Smooth muscle cell (in vitro differentiated cells): ENCODE results near the gene ARHGEF2. TPM values are rescaled to one million over a fixed set of nuclear protein-coding genes. Genes with fewer than 3 reads are reported as not detected.

ENCODE experiments used
- DNase-seq: peaks from one replicate; lab custom pipeline; 2025; ENCODE audit not compliant: unreplicated experiment; lab: John Stamatoyannopoulos, UW
- H2AFZ ChIP-seq: fragments of 200-600 bp; sonication (generic); 2 replicates; pipeline ENCODE4 v1.6.0; 2016; ENCODE audit warnings: antibody characterized with exemption, low read depth, mild to moderate bottlenecking
- H3F3A ChIP-seq: fragments of 200-600 bp; sonication (generic); 2 replicates; pipeline ENCODE4 v1.6.0; 2017; ENCODE audit warnings: antibody characterized with exemption, low read depth
- H3K27ac ChIP-seq: fragments of 200-600 bp; sonication (generic); 2 replicates; pipeline ENCODE4 v1.5.1; 2016; ENCODE audit warnings: low read depth, mild to moderate bottlenecking
- H3K27me3 ChIP-seq: fragments of 200-600 bp; sonication (generic); 2 replicates; pipeline ENCODE4 v1.6.1; 2016; ENCODE audit warnings: low read depth, mild to moderate bottlenecking
- H3K36me3 ChIP-seq: fragments of 200-600 bp; sonication (generic); 2 replicates; pipeline ENCODE4 v1.5.1; 2016; ENCODE audit warnings: low read depth
- H3K4me1 ChIP-seq: fragments of 200-600 bp; sonication (generic); 2 replicates; pipeline ENCODE4 v1.5.1; 2016; ENCODE audit warnings: low read depth
- H3K4me2 ChIP-seq: fragments of 200-600 bp; sonication (generic); 2 replicates; pipeline ENCODE4 v1.6.0; 2016; ENCODE audit warnings: mild to moderate bottlenecking
- H3K4me3 ChIP-seq: fragments of 200-600 bp; sonication (generic); 2 replicates; pipeline ENCODE4 v1.5.1; 2016; ENCODE audit warnings: mild to moderate bottlenecking
- H3K79me2 ChIP-seq: fragments of 200-600 bp; sonication (generic); 2 replicates; pipeline ENCODE4 v1.6.0; 2016; ENCODE audit warnings: low read depth, mild to moderate bottlenecking
- H3K9ac ChIP-seq: fragments of 200-600 bp; sonication (generic); 2 replicates; pipeline ENCODE4 v1.6.0; 2016; ENCODE audit warnings: low read depth
- H3K9me3 ChIP-seq: fragments of 200-600 bp; sonication (generic); replicated peaks from 2 replicates; pipeline ENCODE4 v1.5.1; 2016; ENCODE audit warnings: low read depth
- H4K20me1 ChIP-seq: fragments of 200-600 bp; sonication (generic); 2 replicates; pipeline ENCODE4 v1.6.0; 2016; ENCODE audit warnings: low read depth
- WGBS: methylation state at CpG from one replicate; pipeline ENCODE4 v1.1.7; 2016; ENCODE audit warnings: low lambda C conversion rate; 5-methylcytosine and 5-hydroxymethylcytosine counted together
- polyA plus RNA-seq: library from polyadenylated mRNA; unstranded; fragments of >200 nt; fragmentation: Nextera tagmentation; extraction: Ambion mirVana; gene quantifications from 2 replicates; pipeline ENCODE4 v1.2.1, GENCODE V29; 2016
- total RNA-seq: library from RNA; depleted of rRNA; stranded (reverse); fragments of >200 nt; gene quantifications from 2 replicates; pipeline ENCODE4 v1.2.3, GENCODE V29; 2014
- TF ChIP-seq, protein P1 (sequence below): fragments of 200-600 bp; sonication (generic); IDR thresholded peaks from 2 replicates; pipeline ENCODE4 v1.5.1; 2017; ENCODE audit warnings: borderline replicate concordance, mild to moderate bottlenecking, antibody characterized with exemption; ENCODE audit not compliant: insufficient read depth, poor library complexity, severe bottlenecking

Gene ARHGEF2
- total and polyA plus RNA-seq, 2 experiments from 2014 or later, result 21.0 to 30.2 TPM

DNA sequence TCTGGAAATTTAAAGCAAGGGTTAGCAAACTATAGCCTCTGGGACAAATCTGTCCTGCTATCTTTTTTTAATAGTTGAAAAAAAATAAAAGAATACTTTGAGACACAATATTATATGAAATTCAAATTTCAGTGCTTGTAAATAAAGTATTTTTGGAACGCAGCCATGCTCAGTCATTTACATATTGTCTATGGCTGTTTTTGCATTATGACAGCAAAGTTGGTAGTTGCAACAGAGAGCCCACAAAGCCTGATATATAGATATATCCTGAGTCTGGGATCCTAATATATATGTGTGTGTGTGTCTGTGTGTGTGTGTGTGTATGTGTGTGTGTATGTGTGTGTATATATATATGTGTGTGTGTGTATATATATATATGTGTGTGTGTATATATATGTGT lies 21.6 kb upstream of the ARHGEF2 start:
- Histone ChIP-seq H2AFZ (no peak overlapping the region), H3F3A (no peaks in the 10 kb centered on the region), H4K20me1 (no peaks in the 10 kb centered on the region), H3K36me3 (no peaks in the 10 kb centered on the region), H3K9me3 (no peaks in the 10 kb centered on the region), H3K27me3 (no peaks in the 10 kb centered on the region), H3K27ac (no peak overlapping the region), H3K4me2 (no peak overlapping the region), H3K79me2 (no peaks in the 10 kb centered on the region), H3K9ac (no peak overlapping the region), H3K4me1 (no peaks in the 10 kb centered on the region), H3K4me3 (no peak overlapping the region)
- no peak for DNase-seq
- TF ChIP-seq, protein P1, sequence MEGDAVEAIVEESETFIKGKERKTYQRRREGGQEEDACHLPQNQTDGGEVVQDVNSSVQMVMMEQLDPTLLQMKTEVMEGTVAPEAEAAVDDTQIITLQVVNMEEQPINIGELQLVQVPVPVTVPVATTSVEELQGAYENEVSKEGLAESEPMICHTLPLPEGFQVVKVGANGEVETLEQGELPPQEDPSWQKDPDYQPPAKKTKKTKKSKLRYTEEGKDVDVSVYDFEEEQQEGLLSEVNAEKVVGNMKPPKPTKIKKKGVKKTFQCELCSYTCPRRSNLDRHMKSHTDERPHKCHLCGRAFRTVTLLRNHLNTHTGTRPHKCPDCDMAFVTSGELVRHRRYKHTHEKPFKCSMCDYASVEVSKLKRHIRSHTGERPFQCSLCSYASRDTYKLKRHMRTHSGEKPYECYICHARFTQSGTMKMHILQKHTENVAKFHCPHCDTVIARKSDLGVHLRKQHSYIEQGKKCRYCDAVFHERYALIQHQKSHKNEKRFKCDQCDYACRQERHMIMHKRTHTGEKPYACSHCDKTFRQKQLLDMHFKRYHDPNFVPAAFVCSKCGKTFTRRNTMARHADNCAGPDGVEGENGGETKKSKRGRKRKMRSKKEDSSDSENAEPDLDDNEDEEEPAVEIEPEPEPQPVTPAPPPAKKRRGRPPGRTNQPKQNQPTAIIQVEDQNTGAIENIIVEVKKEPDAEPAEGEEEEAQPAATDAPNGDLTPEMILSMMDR, result no peak
- 87% methylated on average over 1 of the region's 1 CpG for WGBS

DNA sequence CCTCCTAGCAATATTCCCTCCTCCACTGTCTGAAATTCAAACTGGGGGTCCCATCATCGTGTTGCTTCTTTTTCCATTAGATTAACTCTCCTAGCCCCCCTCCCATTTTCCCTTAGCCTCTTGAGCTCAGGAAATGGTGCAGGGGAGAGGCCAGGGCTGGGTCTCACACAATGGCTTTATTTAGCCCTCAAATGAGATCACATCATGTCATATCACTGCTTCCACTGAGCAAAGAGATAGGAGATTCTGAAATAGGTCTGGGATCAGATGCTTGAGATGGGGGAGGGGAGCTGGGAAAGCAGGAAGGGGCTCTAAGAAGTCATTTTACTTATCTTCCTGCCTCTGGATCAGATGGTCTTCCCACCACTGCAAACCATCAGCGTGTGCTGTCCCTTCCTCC lies 17.8 kb upstream of the ARHGEF2 start:
- 52% methylated on average over 2 of the region's 2 CpGs for WGBS
- no peaks in the 10 kb centered on the region for H3K36me3 ChIP-seq
- H2AFZ ChIP-seq, result no peak overlapping the region

DNA sequence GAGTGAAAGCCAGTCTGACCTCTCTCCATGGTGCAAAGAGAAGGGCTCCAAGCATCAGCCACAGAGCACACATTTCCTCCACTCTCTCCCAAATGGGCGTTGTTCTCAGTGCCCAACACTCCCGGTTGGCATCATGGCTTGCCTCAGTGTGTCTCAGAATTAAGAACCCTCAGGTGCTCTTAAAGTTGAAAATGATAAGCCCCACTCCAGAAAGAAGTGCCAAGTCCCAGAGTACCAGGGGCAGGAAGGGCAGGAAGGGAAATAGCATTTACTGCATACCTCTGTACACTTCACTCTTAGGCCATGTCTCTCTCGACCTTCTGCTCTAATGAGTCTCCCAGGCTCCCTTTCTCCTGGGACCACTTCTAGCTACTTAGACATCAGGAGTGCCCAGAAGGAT lies 15.2 kb upstream of the ARHGEF2 start:
- no peaks in the 10 kb centered on the region for H3K4me1 ChIP-seq
- H2AFZ ChIP-seq, result no peak overlapping the region
- no peaks in the 10 kb centered on the region for H3F3A ChIP-seq
- H4K20me1 ChIP-seq, result no peaks in the 10 kb centered on the region
- H3K27me3 ChIP-seq, result no peaks in the 10 kb centered on the region
- WGBS, result 93% methylated on average over 3 of the region's 3 CpGs
- H3K9ac ChIP-seq, result no peak overlapping the region
- no peaks in the 10 kb centered on the region for H3K79me2 ChIP-seq
- no peak overlapping the region for H3K4me3 ChIP-seq
- H3K27ac ChIP-seq, result no peak overlapping the region
- DNase-seq, result no peak
- TF ChIP-seq, protein P1, result no peak
- H3K4me2 ChIP-seq, result no peak overlapping the region
- H3K9me3 ChIP-seq, result no peaks in the 10 kb centered on the region
- H3K36me3 ChIP-seq, result no peaks in the 10 kb centered on the region

More for the DNA sequence above, 17.8 kb upstream of the ARHGEF2 start:
- Histone ChIP-seq H3F3A (no peaks in the 10 kb centered on the region), H3K27me3 (no peaks in the 10 kb centered on the region), H3K4me3 (no peak overlapping the region), H3K9ac (no peak overlapping the region), H3K4me2 (no peak overlapping the region), H4K20me1 (no peaks in the 10 kb centered on the region), H3K9me3 (no peaks in the 10 kb centered on the region), H3K4me1 (no peaks in the 10 kb centered on the region), H3K27ac (no peak overlapping the region), H3K79me2 (no peaks in the 10 kb centered on the region)
- TF ChIP-seq, protein P1, result no peak
- DNase-seq, result no peak

DNA sequence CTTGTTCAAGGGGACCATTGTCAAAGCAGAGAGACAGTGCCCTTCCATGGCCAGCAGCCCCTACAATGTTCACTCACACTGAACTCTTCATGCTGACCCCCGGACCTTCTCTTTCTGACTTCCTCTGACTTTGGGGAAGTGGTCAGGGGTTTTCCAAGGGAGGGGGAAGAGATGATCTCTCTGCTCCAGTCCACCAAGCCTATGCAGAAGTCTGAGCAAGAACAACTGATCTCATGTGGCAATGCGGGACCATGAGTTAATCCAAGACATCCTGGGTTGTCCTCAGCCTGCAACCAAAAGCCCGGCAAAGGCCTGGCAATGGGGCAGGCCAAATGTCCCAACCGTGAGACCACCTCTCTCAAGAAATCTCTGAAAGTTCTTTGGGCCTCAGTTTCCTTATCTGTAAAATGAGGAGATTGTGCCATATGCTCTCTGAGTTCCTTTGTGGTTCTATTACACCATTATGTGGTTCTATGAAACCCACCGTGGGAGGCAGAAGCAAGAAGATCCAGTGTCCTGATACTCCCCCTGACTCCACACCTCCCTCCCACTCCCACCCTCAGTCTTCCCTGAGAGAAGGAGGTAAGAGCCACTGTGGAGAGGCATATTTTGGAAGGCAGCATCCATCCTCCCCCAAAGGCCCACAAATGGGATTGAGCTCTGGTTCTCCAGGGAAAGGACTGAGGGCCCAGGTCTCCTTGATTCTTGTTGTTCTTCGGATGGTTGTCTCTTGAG lies 11.8 kb upstream of the ARHGEF2 start:
- TF ChIP-seq, protein P1, result no peak
- no peak overlapping the region for H3K9ac ChIP-seq
- H3K79me2 ChIP-seq, result no peaks in the 10 kb centered on the region
- no peaks in the 10 kb centered on the region for H3K4me1 ChIP-seq
- no peak overlapping the region for H2AFZ ChIP-seq
- 92% methylated on average over 6 of the region's 6 CpGs for WGBS
- no peak overlapping the region for H3K27ac ChIP-seq
- H3K4me3 ChIP-seq, result no peak overlapping the region
- no peaks in the 10 kb centered on the region for H3F3A ChIP-seq
- DNase-seq, result no peak
- no peaks in the 10 kb centered on the region for H3K9me3 ChIP-seq
- H3K36me3 ChIP-seq, result no peaks in the 10 kb centered on the region
- H4K20me1 ChIP-seq, result no peaks in the 10 kb centered on the region
- no peaks in the 10 kb centered on the region for H3K27me3 ChIP-seq
- no peak overlapping the region for H3K4me2 ChIP-seq
